ENCODE results near the gene PNMT. TPM values are rescaled to one million over a fixed set of nuclear protein-coding genes. Genes with fewer than 3 reads are reported as not detected.

The PNMT gene
- total RNA-seq, 2 experiments from 2014 or later, result not detected

- ATAC-seq (no peak), DNase-seq (no peak)
- Mint-ChIP-seq H3K4me3 (no peak overlapping the region), H3K9me3 (ENCODE audit: low read depth) (no peaks in the 10 kb centered on the region), H3K4me1 (peaks cover 12% of the 10 kb centered on the region), H3K27ac (no peak overlapping the region), H3K36me3 (peaks cover 2% of the 10 kb centered on the region), H3K27me3 (no peaks in the 10 kb centered on the region)
- CTCF ChIA-PET, result interaction anchor here (0.9 to 18.0 kb wide), 11 partner anchors 9 to 105 kb away, joined by 3 to 307 read pairs (median 13); partner anchors contain the start of genes PGAP3, PNMT, PPP1R1B and TCAP
These were observed 15.5 kb upstream of the PNMT start for GRCh38 chr17:39652587-39653315.

GRCh38 chr17:39653316-39653661 is 15.0 kb upstream of the PNMT start:
- Mint-ChIP-seq H3K4me3 (no peak overlapping the region), H3K9me3 (ENCODE audit: low read depth) (no peaks in the 10 kb centered on the region), H3K27me3 (no peaks in the 10 kb centered on the region), H3K27ac (no peak overlapping the region), H3K36me3 (peaks cover 2% of the 10 kb centered on the region), H3K4me1 (peaks cover 12% of the 10 kb centered on the region)
- CTCF ChIA-PET, result interaction anchor here (0.8 to 18.0 kb wide), 24 partner anchors 10 to 327 kb away, joined by 3 to 307 read pairs (median 6); partner anchors contain the start of genes MIEN1, PGAP3, PNMT and PPP1R1B
- ATAC-seq (peak; percentile 7), DNase-seq (no peak)

GRCh38 chr17:39653662-39654331 is 14.5 kb upstream of the PNMT start:
- no peak overlapping the region for H3K4me3 Mint-ChIP-seq
- H3K27me3 Mint-ChIP-seq, result no peaks in the 10 kb centered on the region
- H3K36me3 Mint-ChIP-seq, result peaks cover 2% of the 10 kb centered on the region
- no peaks in the 10 kb centered on the region for H3K9me3 Mint-ChIP-seq (ENCODE audit: low read depth)
- DNase-seq (peak; percentile 87), ATAC-seq (peak; percentile 89)
- peaks cover 12% of the 10 kb centered on the region for H3K4me1 Mint-ChIP-seq
- peak overlapping the region; percentile 24 for H3K27ac Mint-ChIP-seq
- CTCF ChIA-PET, result interaction anchor here (0.8 to 18.0 kb wide), 22 partner anchors 9 to 327 kb away, joined by 3 to 307 read pairs (median 6); partner anchors contain the start of genes MIEN1, PGAP3, PNMT and PPP1R1B

- H3K4me1 Mint-ChIP-seq, result peaks cover 8% of the 10 kb centered on the region
- H3K4me3 Mint-ChIP-seq, result no peak overlapping the region
- no peaks in the 10 kb centered on the region for H3K27me3 Mint-ChIP-seq
- no peak for DNase-seq
- CTCF ChIA-PET, result interaction anchor here (1.0 to 18.0 kb wide), 12 partner anchors 9 to 326 kb away, joined by 3 to 307 read pairs (median 14); partner anchors contain the start of genes MIEN1, PNMT, PPP1R1B and PSMD3
- ATAC-seq, result no peak
- no peaks in the 10 kb centered on the region for H3K9me3 Mint-ChIP-seq (ENCODE audit: low read depth)
- no peaks in the 10 kb centered on the region for H3K36me3 Mint-ChIP-seq
- H3K27ac Mint-ChIP-seq, result no peak overlapping the region
These were observed 13.1 kb upstream of the PNMT start for GRCh38 chr17:39655105-39655504.

GRCh38 chr17:39658346-39658745 is 9.9 kb upstream of the PNMT start:
- DNase-seq, result no peak
- Mint-ChIP-seq H3K36me3 (peaks cover 1% of the 10 kb centered on the region), H3K4me1 (peaks cover 3% of the 10 kb centered on the region), H3K27ac (no peak overlapping the region), H3K27me3 (no peaks in the 10 kb centered on the region), H3K9me3 (ENCODE audit: low read depth) (no peaks in the 10 kb centered on the region), H3K4me3 (no peak overlapping the region)
- CTCF ChIA-PET, result interaction anchor here (0.6 to 18.0 kb wide), 4 partner anchors 9 to 31 kb away, joined by 3 to 307 read pairs (median 3); partner anchors contain the start of gene PPP1R1B
- ATAC-seq, result no peak

GRCh38 chr17:39658760-39659159 is 9.5 kb upstream of the PNMT start:
- peaks cover 1% of the 10 kb centered on the region for H3K36me3 Mint-ChIP-seq
- H3K4me3 Mint-ChIP-seq, result no peak overlapping the region
- CTCF ChIA-PET, result interaction anchor here (0.6 to 18.0 kb wide), 3 partner anchors 9 to 32 kb away, joined by 3 to 307 read pairs (median 3); partner anchors contain the start of gene PPP1R1B
- H3K9me3 Mint-ChIP-seq (ENCODE audit: low read depth), result no peaks in the 10 kb centered on the region
- DNase-seq (no peak), ATAC-seq (no peak)
- no peak overlapping the region for H3K27ac Mint-ChIP-seq
- no peaks in the 10 kb centered on the region for H3K27me3 Mint-ChIP-seq
- H3K4me1 Mint-ChIP-seq, result peaks cover under 1% of the 10 kb centered on the region

- H3K4me3 Mint-ChIP-seq, result no peak overlapping the region
- no peaks in the 10 kb centered on the region for H3K27me3 Mint-ChIP-seq
- no peaks in the 10 kb centered on the region for H3K9me3 Mint-ChIP-seq (ENCODE audit: low read depth)
- H3K36me3 Mint-ChIP-seq, result peaks cover 1% of the 10 kb centered on the region
- CTCF ChIA-PET, result interaction anchor here (1.0 kb wide), 2 partner anchors 9 kb away, joined by 3 to 5 read pairs; partner anchors contain the start of gene PNMT
- DNase-seq (no peak), ATAC-seq (no peak)
- no peak overlapping the region for H3K27ac Mint-ChIP-seq
- no peaks in the 10 kb centered on the region for H3K4me1 Mint-ChIP-seq
These were observed 8.8 kb upstream of the PNMT start for GRCh38 chr17:39659279-39660010.

- Mint-ChIP-seq H3K4me1 (no peaks in the 10 kb centered on the region), H3K27ac (no peak overlapping the region), H3K36me3 (peaks cover 1% of the 10 kb centered on the region), H3K4me3 (no peak overlapping the region), H3K9me3 (ENCODE audit: low read depth) (no peaks in the 10 kb centered on the region), H3K27me3 (no peaks in the 10 kb centered on the region)
- CTCF ChIA-PET, result interaction anchor here (1.0 kb wide), 2 partner anchors 9 kb away, joined by 3 to 5 read pairs; partner anchors contain the start of gene PNMT
- no peak for DNase-seq
- ATAC-seq, result no peak
These were observed 8.3 kb upstream of the PNMT start for GRCh38 chr17:39660011-39660360.

GRCh38 chr17:39660397-39661385 is 7.6 kb upstream of the PNMT start:
- no peak for DNase-seq
- CTCF ChIA-PET, result interaction anchor here (0.6 to 1.0 kb wide), 3 partner anchors 8 to 106 kb away, joined by 3 to 5 read pairs (median 3); partner anchors contain the start of gene PNMT
- no peak overlapping the region for H3K4me3 Mint-ChIP-seq
- no peaks in the 10 kb centered on the region for H3K27me3 Mint-ChIP-seq
- peaks cover 1% of the 10 kb centered on the region for H3K36me3 Mint-ChIP-seq
- H3K4me1 Mint-ChIP-seq, result no peaks in the 10 kb centered on the region
- no peak overlapping the region for H3K27ac Mint-ChIP-seq
- H3K9me3 Mint-ChIP-seq (ENCODE audit: low read depth), result no peaks in the 10 kb centered on the region
- no peak for ATAC-seq

- H3K36me3 Mint-ChIP-seq, result peaks cover 1% of the 10 kb centered on the region
- no peak overlapping the region for H3K27ac Mint-ChIP-seq
- H3K4me3 Mint-ChIP-seq, result no peak overlapping the region
- peaks cover under 1% of the 10 kb centered on the region for H3K4me1 Mint-ChIP-seq
- DNase-seq (no peak), ATAC-seq (no peak)
- CTCF ChIA-PET, result no interaction called here
- H3K27me3 Mint-ChIP-seq, result peaks cover 10% of the 10 kb centered on the region
- no peaks in the 10 kb centered on the region for H3K9me3 Mint-ChIP-seq (ENCODE audit: low read depth)
These were observed 6.3 kb upstream of the PNMT start for GRCh38 chr17:39661744-39662541.

- H3K4me1 Mint-ChIP-seq, result peaks cover 2% of the 10 kb centered on the region
- H3K36me3 Mint-ChIP-seq, result peaks cover 1% of the 10 kb centered on the region
- no peak overlapping the region for H3K4me3 Mint-ChIP-seq
- no peaks in the 10 kb centered on the region for H3K9me3 Mint-ChIP-seq (ENCODE audit: low read depth)
- ATAC-seq (no peak), DNase-seq (no peak)
- H3K27ac Mint-ChIP-seq, result no peak overlapping the region
- CTCF ChIA-PET, result interaction anchor here (1.4 kb wide), 1 partner anchor 9 kb away, joined by 3 read pairs; no protein-coding TSS in a partner anchor
- H3K27me3 Mint-ChIP-seq, result peaks cover 13% of the 10 kb centered on the region
These were observed 5.5 kb upstream of the PNMT start for GRCh38 chr17:39662551-39663339.

Data from activated CD8-positive, alpha-beta memory T cell treated with anti-CD3 and anti-CD28 coated beads, Interleukin-2, amount 10 ng/mL, durations not matched to agents 7 days and 5 days (primary cell).